Body of pancreas (tissue), 4 donors: ENCODE measurements around the gene MAD1L1.

Experiments used
- CTCF ChIP-seq, 7 experiments: fragments of 450-650 bp in 4 of 7; fragments of 200-600 bp in 3 of 7; sonication (generic) in 3 of 7; IDR thresholded peaks; one replicate each; pipeline ENCODE4 v1.5.1; 2016 to 2019; ENCODE audit warnings: antibody characterized with exemption in 7 of 7
- POLR2A ChIP-seq, 3 donors: fragments of 450-650 bp; IDR thresholded peaks; one replicate each; pipeline ENCODE4 v1.6.1; 2016; ENCODE audit warnings: antibody characterized with exemption in 3 of 3, mild to moderate bottlenecking in 2 of 3

GRCh38 chr7:1949681-1950055 is 283.1 kb downstream of the MAD1L1 start:
- TF ChIP-seq POLR2A (IDR thresholded peaks at IDR 0.05) = no peak
- no peak for TF ChIP-seq CTCF (IDR thresholded peaks at IDR 0.05)
